ENCODE measurements around the gene GM2A.

Gene GM2A

DNA sequence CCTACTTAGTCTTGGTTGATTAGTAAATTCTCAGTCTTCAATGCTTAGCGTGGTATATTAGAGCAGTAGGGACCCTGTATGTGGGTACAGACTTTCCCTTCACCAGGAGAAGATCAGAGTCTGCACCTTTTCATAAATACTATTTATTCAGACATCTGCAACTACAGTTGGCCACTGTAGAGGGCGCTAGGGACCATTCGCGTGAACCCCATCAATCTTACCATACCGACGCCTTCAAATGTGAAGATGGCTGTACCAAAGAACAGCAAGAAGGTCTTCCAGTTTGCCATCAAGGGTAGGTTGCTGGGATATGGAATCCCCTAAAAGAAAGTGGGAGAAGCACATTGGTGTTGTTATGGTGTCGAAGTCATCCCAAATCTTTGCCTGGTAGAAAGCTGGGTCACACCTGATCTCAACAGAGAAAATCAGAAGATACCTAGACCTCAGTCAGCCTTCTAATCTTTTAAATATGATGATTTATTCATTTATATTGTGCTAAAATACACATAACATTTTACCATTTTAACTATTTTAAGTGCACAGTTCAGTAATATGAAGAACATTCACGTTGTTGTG lies 31.5 kb downstream of the GM2A start:
- Mint-ChIP-seq H3K4me3 (no peak overlapping the region), H3K9me3 (no peaks in the 10 kb centered on the region), H3K4me1 (no peaks in the 10 kb centered on the region), H3K27ac (no peak overlapping the region), H3K36me3 (ENCODE audit: low read depth) (no peaks in the 10 kb centered on the region), H3K27me3 (ENCODE audit: low read depth, poor library complexity) (peaks cover 16% of the 10 kb centered on the region)
- DNase-seq: no peak
- TF ChIP-seq, protein P1, sequence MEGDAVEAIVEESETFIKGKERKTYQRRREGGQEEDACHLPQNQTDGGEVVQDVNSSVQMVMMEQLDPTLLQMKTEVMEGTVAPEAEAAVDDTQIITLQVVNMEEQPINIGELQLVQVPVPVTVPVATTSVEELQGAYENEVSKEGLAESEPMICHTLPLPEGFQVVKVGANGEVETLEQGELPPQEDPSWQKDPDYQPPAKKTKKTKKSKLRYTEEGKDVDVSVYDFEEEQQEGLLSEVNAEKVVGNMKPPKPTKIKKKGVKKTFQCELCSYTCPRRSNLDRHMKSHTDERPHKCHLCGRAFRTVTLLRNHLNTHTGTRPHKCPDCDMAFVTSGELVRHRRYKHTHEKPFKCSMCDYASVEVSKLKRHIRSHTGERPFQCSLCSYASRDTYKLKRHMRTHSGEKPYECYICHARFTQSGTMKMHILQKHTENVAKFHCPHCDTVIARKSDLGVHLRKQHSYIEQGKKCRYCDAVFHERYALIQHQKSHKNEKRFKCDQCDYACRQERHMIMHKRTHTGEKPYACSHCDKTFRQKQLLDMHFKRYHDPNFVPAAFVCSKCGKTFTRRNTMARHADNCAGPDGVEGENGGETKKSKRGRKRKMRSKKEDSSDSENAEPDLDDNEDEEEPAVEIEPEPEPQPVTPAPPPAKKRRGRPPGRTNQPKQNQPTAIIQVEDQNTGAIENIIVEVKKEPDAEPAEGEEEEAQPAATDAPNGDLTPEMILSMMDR (IDR thresholded peaks at IDR 0.05): no peak

DNA sequence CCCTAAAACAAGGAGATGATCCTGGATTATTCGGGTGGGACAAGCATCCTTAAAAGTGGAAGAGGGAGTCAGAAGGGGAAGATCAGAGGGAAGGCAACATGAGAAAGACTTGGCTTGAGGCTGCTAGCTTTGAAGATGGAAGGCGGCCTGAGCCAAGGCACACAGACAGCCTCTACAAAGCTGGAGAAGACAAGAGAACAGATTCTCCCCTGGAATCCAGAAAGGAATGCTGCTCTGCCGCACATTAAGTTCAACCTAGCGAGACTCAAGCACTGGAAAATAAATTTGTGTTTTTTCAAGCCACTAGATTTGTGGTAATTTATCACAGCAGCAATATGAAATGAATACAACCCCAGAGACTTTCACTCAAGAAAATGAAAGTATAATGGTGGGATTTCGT lies 32.7 kb downstream of the GM2A start:
- Mint-ChIP-seq H3K4me3 (no peak overlapping the region), H3K36me3 (ENCODE audit: low read depth) (no peaks in the 10 kb centered on the region), H3K4me1 (no peaks in the 10 kb centered on the region), H3K27me3 (ENCODE audit: low read depth, poor library complexity) (peaks cover 10% of the 10 kb centered on the region), H3K9me3 (peaks cover 3% of the 10 kb centered on the region), H3K27ac (no peak overlapping the region)
- TF ChIP-seq, protein P1 (IDR thresholded peaks at IDR 0.05): no peak
- no peak for DNase-seq

DNA sequence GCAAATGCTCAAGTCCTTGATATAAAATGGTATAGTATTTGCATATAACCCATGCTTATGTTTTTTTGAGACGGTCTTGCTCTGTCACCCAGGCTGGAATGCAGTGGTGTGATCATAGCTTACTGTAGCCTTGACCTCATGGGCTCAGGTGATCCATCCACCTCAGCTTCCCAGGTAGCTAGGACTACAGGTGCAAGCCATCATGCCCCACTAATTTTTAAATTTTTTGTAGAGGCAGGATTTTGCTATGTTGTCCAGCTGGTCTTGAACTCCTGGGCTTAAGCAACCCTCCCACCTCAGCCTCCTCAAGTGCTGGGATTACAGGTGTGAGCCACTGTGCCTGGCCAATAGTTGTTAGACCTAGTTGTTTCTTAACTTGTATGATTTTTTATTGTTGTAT lies 33.3 kb downstream of the GM2A start:
- no peaks in the 10 kb centered on the region for H3K4me1 Mint-ChIP-seq
- peaks cover 5% of the 10 kb centered on the region for H3K9me3 Mint-ChIP-seq
- DNase-seq: no peak
- H3K27me3 Mint-ChIP-seq (ENCODE audit: low read depth, poor library complexity): peaks cover 10% of the 10 kb centered on the region
- H3K4me3 Mint-ChIP-seq: no peak overlapping the region
- no peak overlapping the region for H3K27ac Mint-ChIP-seq
- no peaks in the 10 kb centered on the region for H3K36me3 Mint-ChIP-seq (ENCODE audit: low read depth)
- TF ChIP-seq, protein P1 (IDR thresholded peaks at IDR 0.05): no peak

DNA sequence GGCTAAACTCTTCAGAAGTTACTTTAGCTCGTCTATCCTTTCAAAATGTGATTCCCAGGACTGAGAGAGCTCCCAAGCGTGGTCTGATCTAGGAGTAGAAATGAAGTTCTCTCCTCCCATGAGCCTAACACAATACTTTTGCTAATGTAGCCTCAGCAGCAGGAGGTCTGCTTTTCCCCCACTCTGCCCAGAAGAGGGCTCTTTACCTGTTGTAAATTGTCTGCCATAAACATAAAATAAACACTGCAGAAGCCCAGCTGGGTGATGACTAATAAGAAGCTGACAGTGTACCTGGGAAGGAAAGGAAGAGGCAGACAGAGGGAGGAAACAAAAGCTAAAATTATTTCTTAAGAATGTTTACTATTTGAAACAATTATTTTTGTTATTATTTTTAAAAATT lies 35.2 kb downstream of the GM2A start:
- H3K27me3 Mint-ChIP-seq (ENCODE audit: low read depth, poor library complexity): peaks cover under 1% of the 10 kb centered on the region
- H3K9me3 Mint-ChIP-seq: peaks cover 9% of the 10 kb centered on the region
- TF ChIP-seq, protein P1 (IDR thresholded peaks at IDR 0.05): no peak
- no peak overlapping the region for H3K4me3 Mint-ChIP-seq
- H3K4me1 Mint-ChIP-seq: no peaks in the 10 kb centered on the region
- no peaks in the 10 kb centered on the region for H3K36me3 Mint-ChIP-seq (ENCODE audit: low read depth)
- DNase-seq: no peak
- no peak overlapping the region for H3K27ac Mint-ChIP-seq

DNA sequence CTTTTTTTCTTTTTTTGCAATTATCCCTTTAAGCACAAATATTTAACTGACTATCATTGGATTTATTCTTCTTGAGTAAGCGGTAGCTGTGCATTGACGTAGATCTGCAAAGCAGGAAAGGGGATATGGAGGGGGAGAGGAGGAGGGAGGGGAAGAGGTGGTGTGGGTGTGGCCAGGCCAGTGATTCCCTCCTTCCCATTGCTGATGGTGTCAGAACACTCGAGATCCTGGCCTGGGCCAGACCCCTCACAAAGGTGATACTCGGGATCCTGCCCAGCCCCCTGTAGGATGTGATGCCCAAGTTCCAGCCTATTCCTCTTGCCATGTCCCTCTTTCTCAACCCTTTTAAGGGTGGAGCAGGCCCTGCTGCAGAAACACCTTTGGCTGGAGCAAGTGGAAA lies 40.6 kb downstream of the GM2A start:
- H3K4me1 Mint-ChIP-seq: peaks cover 20% of the 10 kb centered on the region
- TF ChIP-seq, protein P1 (IDR thresholded peaks at IDR 0.05): no peak
- no peak overlapping the region for H3K4me3 Mint-ChIP-seq
- peaks cover 5% of the 10 kb centered on the region for H3K27me3 Mint-ChIP-seq (ENCODE audit: low read depth, poor library complexity)
- no peaks in the 10 kb centered on the region for H3K36me3 Mint-ChIP-seq (ENCODE audit: low read depth)
- no peak overlapping the region for H3K27ac Mint-ChIP-seq
- peaks cover 9% of the 10 kb centered on the region for H3K9me3 Mint-ChIP-seq
- no peak for DNase-seq

DNA sequence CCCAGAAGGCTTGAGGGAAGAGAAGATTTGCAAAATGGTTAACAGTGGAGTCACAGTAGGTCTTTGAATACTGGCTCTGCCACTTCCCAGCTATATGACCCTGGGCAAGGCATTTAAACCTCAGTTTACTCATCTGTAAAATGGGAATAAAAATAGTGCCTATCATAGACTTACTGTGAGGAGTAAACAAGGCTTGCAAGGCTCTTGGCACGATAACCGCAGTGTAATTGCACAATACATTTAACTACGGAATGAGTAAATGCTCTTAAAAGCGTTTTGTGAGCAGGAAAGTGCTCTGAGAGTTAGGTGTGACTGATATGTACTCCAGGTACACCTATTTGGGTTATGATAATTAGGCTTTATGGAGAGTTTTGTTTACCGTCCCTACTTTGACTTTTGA lies 42.2 kb downstream of the GM2A start:
- Mint-ChIP-seq H3K27ac (no peak overlapping the region), H3K9me3 (peaks cover 9% of the 10 kb centered on the region), H3K36me3 (ENCODE audit: low read depth) (no peaks in the 10 kb centered on the region), H3K4me1 (peaks cover 20% of the 10 kb centered on the region), H3K27me3 (ENCODE audit: low read depth, poor library complexity) (peaks cover 5% of the 10 kb centered on the region), H3K4me3 (no peak overlapping the region)
- DNase-seq: no peak
- TF ChIP-seq, protein P1 (IDR thresholded peaks at IDR 0.05): no peak
